ENCODE results near the gene GRIK3.

The GRIK3 gene

DNA sequence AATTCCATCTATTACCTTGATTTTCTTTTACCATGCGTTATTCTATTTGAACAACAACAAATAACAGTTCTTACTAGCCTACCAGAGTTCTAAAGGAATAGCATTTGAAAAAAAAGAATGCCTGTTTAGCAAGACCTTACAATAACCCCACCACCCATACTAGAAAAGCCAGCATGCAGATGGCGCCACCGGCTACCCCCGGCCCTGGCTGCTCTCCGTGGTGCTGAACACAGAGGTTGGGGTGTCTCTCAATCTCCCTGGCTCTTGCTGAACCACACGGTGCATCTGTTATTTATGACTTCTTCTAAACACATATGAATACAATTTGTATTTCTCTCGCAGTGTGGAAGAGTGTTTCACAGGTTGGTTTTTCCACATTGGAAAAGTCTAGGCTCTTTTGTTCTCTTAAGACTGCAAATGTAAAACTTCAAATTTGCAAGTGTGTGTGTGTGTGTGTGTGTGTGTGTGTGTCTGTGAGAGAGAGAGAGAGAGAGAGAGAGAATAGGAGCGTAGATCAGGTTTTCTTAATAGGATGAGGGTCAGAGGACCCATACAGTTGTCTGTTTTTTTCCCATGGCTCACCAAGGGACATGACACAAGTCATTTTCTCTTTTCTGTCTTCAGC lies 13.6 kb downstream of the GRIK3 start:
- in situ Hi-C loops (cut with HindIII; ENCODE audit: low sequenced_read_pairs): no loop called here
- no peak for DNase-seq (ENCODE audit: low read depth, low spot score)
- H3K4me3 ChIP-seq (ENCODE audit: low read depth, low read length): no peak overlapping the region
- TF ChIP-seq, protein P1, sequence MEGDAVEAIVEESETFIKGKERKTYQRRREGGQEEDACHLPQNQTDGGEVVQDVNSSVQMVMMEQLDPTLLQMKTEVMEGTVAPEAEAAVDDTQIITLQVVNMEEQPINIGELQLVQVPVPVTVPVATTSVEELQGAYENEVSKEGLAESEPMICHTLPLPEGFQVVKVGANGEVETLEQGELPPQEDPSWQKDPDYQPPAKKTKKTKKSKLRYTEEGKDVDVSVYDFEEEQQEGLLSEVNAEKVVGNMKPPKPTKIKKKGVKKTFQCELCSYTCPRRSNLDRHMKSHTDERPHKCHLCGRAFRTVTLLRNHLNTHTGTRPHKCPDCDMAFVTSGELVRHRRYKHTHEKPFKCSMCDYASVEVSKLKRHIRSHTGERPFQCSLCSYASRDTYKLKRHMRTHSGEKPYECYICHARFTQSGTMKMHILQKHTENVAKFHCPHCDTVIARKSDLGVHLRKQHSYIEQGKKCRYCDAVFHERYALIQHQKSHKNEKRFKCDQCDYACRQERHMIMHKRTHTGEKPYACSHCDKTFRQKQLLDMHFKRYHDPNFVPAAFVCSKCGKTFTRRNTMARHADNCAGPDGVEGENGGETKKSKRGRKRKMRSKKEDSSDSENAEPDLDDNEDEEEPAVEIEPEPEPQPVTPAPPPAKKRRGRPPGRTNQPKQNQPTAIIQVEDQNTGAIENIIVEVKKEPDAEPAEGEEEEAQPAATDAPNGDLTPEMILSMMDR (IDR thresholded peaks at IDR 0.05; ENCODE audit: low read depth, low read length): no peak

DNA sequence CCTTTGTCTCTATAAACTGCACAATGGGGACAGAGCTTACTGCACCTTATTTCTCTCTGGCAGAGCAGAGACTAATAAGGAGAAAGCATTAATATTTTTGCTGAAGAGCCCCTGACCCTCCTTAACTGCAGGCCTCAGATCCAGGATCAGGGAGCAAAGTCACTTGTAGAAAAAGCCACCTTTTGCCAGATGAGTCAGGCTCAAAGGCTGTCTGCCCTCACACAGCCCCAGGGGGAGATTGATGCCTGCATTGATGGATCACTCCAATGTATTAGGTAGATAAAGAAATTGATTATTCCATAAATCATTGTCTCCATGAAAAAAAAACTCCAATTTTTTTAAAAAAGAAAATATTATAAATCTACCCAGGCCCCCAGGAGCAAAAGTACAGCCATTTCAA lies 15.8 kb downstream of the GRIK3 start:
- TF ChIP-seq, protein P1 (IDR thresholded peaks at IDR 0.05; ENCODE audit: low read depth, low read length): no peak
- in situ Hi-C loops (cut with HindIII; ENCODE audit: low sequenced_read_pairs): no loop called here

DNA sequence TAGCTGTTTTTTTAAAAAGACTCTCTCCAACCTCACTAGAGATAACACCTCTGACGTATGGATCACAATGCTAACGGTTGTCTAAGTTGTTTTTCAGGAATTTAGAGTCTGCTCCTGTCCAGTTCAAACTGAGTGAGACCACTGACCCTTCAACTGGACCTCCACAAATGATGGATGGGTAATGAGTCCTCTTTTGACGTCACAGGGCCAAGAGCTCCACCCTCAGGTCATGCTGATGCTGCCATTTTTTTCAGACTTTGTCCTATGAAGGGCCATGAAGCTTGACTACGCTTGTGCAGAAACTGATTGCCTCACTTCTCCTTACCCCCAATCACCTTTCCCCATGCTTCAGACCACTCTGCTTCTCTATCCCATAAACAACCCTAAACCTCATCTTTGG lies 16.6 kb downstream of the GRIK3 start:
- no peak overlapping the region for H3K4me3 ChIP-seq (ENCODE audit: low read depth, low read length)
- in situ Hi-C loops (cut with HindIII; ENCODE audit: low sequenced_read_pairs): no loop called here
- DNase-seq (ENCODE audit: low read depth, low spot score): no peak
- TF ChIP-seq, protein P1 (IDR thresholded peaks at IDR 0.05; ENCODE audit: low read depth, low read length): no peak

More for the DNA sequence above, 15.8 kb downstream of the GRIK3 start:
- H3K4me3 ChIP-seq (ENCODE audit: low read depth, low read length): no peak overlapping the region
- DNase-seq (ENCODE audit: low read depth, low spot score): no peak

DNA sequence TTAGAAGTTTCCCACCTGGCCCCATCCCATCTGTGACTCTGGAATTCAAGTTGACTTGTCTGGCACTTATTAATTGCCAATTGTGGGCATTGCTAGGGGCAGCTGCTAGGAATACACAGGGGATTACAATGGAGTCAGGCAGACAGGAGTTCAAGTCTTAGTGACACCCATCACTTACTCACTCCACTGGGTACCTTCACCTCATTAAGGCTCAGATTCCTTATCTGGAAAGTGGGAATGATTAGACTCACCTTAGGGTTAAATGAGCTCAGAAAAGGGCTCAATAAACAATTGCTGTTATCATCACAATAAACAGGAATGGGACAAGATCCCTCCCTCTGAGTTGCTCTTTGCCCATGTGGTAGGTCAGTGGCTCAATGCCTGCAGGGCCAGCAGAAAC lies 18.2 kb downstream of the GRIK3 start:
- DNase-seq (ENCODE audit: low read depth, low spot score): no peak
- H3K4me3 ChIP-seq (ENCODE audit: low read depth, low read length): no peak overlapping the region
- in situ Hi-C loops (cut with HindIII; ENCODE audit: low sequenced_read_pairs): no loop called here
- TF ChIP-seq, protein P1 (IDR thresholded peaks at IDR 0.05; ENCODE audit: low read depth, low read length): no peak

DNA sequence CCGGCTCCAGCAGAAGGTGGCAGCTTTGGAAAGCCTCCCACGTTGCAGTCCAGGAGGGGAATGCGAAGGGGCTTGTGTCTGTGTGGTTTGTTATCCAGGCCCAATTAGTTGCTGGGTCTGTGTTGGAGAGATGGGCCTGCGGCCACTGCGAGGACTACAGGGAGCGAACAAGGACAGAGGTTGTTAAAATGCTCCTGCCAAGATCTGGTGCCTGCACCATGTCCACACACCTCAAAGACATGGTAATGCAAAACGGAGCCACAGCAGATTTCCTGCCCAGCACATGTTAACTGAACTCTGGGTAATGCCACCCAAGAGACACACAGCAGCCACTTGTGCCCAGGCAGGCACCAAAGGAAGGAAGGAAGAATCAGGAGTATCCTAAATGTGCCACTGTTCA lies 18.6 kb downstream of the GRIK3 start:
- in situ Hi-C loops (cut with HindIII; ENCODE audit: low sequenced_read_pairs): no loop called here
- H3K4me3 ChIP-seq (ENCODE audit: low read depth, low read length): no peak overlapping the region
- TF ChIP-seq, protein P1 (IDR thresholded peaks at IDR 0.05; ENCODE audit: low read depth, low read length): no peak
- no peak for DNase-seq (ENCODE audit: low read depth, low spot score)

DNA sequence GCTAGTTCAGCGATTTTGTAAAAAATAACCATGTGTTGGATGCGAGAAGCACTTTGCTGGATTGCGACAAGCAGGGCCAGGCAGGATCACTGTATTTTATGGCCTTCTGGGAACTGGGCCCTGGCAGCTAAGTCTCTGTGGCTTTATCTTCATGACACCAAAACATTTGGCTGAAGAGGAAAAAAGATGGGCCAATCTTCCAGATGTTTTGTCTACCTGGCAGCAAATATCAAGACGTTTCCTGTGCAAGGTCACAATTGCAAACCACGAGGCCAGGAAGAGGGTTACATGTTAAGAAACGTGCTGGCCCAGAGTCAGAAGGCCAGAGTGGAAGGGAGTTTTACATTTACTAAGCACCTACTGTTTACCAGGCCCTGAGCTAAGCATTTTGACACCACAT lies 22.1 kb downstream of the GRIK3 start:
- in situ Hi-C loops (cut with HindIII; ENCODE audit: low sequenced_read_pairs): no loop called here
- H3K4me3 ChIP-seq (ENCODE audit: low read depth, low read length): no peak overlapping the region
- TF ChIP-seq, protein P1 (IDR thresholded peaks at IDR 0.05; ENCODE audit: low read depth, low read length): no peak
- no peak for DNase-seq (ENCODE audit: low read depth, low spot score)
